RPMI7951 (cell line): ENCODE results near the gene THBS1. TPM values are rescaled to one million over a fixed set of nuclear protein-coding genes. Genes with fewer than 3 reads are reported as not detected.

Experiments
- DNase-seq: peaks from one replicate; pipeline ENCODE4 v3.0.0-alpha.2; 2012; ENCODE audit warnings: low read depth
- total RNA-seq: library from RNA; depleted of rRNA; stranded (reverse); fragments of >200 nt; shearing (Covaris generic); gene quantifications from 2 replicates; pipeline ENCODE4 v1.2.3, GENCODE V29; 2014; rRNA removed

The THBS1 gene
- total RNA-seq, 1 experiment from 2014 or later: 598 TPM

DNA sequence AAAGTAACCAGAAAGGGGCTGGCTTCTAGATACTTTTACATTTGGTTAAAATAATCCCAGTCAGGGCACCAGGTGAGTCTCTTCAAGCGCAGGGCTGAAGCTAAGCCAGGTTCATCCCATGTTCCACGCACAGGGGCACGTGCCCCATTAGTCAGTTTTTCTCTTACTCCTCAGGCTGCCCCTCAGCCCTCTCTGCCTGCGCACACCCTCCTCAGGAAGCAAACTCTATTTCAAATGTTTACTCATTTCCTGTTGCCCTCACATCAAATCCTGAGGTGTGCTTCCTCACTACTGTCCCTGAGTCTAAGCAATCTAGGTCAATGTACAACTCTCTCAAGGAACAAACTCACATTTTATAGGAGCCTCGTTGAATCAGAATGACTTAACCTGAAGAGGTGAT, 48.5 kb downstream of the THBS1 start:
- peak; percentile 30 for DNase-seq

GRCh38 chr15:39629906-39630305, 49.0 kb downstream of the THBS1 start:
- DNase-seq: no peak

DNA sequence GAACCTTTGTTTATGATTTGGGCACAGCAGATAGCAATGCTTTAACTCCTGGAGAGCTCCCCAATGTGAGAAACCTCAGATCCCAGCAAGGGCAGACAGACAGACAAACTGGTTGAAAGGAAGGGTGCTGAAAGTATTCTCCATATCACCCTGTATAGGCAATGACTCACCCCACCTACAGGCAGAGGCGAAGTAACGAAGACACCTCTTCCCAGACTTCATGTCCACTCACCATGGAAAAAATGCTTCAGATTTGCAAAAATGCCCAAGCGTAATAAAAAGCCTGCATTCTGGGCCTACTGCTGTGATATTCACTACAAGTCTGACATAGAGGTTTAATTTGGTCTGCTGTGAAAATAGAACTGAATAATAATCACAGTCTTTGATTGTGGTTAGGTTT, 50.5 kb downstream of the THBS1 start:
- peak; percentile 46 for DNase-seq

DNA sequence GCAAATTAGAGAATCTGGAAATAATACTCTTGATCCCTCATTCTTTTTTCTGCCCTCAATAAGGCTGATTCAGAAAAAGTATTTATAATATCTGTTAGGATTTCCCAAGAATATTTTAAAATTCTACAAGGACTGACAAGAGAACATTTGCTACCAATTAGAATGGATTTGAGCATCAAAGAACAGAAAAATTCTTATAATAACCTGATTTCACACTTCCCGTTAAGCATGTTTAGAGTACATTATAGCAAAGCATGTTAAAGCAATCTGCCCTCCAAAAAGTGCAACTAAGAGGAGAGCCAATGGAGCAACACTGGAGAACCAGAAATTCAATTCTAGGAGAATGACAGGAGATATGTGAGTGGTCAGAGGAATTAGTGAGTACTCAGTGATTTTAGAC, 57.2 kb downstream of the THBS1 start:
- no peak for DNase-seq

GRCh38 chr15:39639037-39639436, 58.2 kb downstream of the THBS1 start:
- DNase-seq: no peak

GRCh38 chr15:39640665-39641064, 59.8 kb downstream of the THBS1 start:
- no peak for DNase-seq

DNA sequence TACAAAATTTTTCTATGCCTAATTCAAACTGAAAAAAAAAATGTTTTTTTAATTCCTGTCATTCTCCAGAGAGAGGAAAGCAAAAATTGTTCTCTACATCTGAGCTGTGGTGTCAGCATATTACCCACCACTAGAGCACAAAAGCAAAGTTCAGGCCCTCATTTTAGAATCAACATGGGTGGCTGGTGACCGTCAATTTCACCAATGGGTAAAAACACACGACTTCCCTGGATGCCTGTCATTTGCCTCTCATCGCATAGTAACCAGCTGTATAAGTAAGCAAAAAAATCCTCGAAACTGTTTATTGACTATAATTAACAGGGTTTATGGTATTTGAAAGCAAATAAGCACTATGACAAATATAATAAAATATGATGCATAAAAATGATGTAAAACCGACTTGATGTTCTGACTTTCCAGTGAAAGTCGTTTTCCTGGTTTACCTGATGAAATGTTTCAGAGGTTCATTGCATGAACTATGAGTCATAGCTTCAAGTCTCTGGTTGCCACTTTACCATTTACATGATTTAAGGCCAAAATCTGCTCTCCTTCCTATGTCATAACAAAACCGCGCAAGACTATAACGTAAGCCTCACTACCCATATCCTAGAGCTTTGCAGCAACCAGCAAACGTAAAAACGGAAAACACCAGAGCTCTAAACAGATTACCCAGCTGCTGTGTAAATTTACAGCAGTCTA, 60.5 kb downstream of the THBS1 start:
- DNase-seq: peak; percentile 42

DNA sequence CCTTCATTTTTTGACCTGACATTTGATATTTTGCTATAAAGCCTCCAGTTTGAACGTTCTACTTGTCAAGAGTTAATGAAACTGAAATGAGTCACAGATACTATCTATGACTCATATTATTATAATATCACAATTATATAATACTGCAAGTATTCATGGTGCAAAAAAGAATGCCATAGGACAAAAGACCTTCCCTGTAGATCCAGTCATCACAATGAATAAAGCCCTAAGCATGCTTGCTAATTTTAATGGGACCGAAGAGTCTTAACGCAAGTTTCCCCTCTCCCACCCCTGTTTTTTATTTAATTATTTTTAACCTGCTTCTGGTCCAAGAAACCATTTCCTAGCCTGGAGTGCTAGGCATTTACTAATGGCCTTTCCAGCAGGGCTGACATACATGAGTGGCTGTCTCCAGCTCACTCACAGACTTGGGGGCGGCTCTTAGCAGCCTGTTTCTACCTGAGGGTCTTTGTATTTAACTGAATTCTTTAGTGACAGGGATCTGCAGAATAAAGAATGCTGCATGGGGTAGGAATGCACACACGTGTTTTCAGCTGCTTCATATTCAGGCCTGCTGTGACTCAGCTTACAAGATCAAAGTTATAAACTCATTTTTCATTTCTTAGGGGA, 61.2 kb downstream of the THBS1 start:
- peak; percentile 41 for DNase-seq

DNA sequence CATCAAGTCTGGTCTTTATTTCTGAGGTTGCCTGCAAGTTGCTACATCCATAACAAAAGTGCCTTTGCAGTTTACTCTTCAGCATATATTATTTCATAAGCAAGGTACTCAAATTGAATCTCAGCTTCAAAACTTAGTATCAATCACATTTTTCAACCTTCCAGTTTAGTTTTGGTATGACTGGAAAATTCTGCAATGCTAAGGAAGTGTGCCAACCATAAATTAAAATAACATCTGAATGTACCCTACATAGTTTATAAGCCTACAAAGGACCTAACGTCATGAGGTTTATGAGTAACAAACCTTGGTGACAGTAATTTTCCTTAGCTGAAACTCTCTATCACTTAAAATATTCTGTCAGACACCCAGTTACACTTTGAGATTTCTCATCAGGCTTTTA, 62.8 kb downstream of the THBS1 start:
- no peak for DNase-seq

GRCh38 chr15:39644136-39644535, 63.3 kb downstream of the THBS1 start:
- no peak for DNase-seq

- DNase-seq: no peak
These were observed 64.5 kb downstream of the THBS1 start for GRCh38 chr15:39645138-39645975.

DNA sequence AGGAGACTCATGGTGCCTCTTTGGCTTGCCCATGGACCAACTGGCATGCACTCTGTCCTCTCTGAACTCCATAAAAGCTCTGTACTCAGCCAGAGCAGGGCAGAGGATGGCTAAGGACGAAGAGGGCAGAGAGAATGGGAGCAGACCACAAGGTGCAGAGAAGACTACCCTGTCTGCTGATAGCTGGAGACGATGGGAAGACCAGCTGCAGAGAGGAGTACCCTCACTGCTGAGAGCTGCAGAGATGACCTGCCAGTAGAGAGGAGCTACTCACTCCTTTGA, 65.0 kb downstream of the THBS1 start:
- DNase-seq: no peak

- no peak for DNase-seq
These were observed 65.5 kb downstream of the THBS1 start for GRCh38 chr15:39646425-39646824.

Other genes with a start within 250 kb of the THBS1 start
- 1.9 and 2.1 TPM in 2 replicates for gene FSIP1, start 201.8 kb downstream of the THBS1 start, total RNA-seq